Skeletal muscle cell (primary cell): ENCODE measurements around the gene DCTN4.

Experiments
- DNase-seq: peaks from one replicate; pipeline ENCODE4 v3.0.0-alpha.2; 2010; ENCODE audit warnings: low read depth
- H3K4me3 ChIP-seq: 2 replicates; pipeline ENCODE4 v1.5.1; 2011; ENCODE audit warnings: low read depth, mild to moderate bottlenecking, control low read depth, low read length, moderate library complexity

The DCTN4 gene

GRCh38 chr5:150674341-150674821 lies 84.4 kb downstream of the DCTN4 start:
- no peak overlapping the region for H3K4me3 ChIP-seq
- DNase-seq, result no peak

GRCh38 chr5:150672884-150673275 lies 85.9 kb downstream of the DCTN4 start:
- no peak for DNase-seq
- peak overlapping the region; percentile 49 for H3K4me3 ChIP-seq

GRCh38 chr5:150672237-150672883 lies 86.5 kb downstream of the DCTN4 start:
- no peak for DNase-seq
- peak overlapping the region; percentile 49 for H3K4me3 ChIP-seq

GRCh38 chr5:150671509-150672236 lies 87.1 kb downstream of the DCTN4 start:
- H3K4me3 ChIP-seq, result peak overlapping the region; percentile 49
- DNase-seq, result no peak

GRCh38 chr5:150670948-150671310 lies 87.9 kb downstream of the DCTN4 start:
- H3K4me3 ChIP-seq, result no peak overlapping the region
- DNase-seq, result no peak

GRCh38 chr5:150670275-150670947 lies 88.4 kb downstream of the DCTN4 start:
- DNase-seq, result no peak
- H3K4me3 ChIP-seq, result no peak overlapping the region

GRCh38 chr5:150665044-150665443 lies 93.8 kb downstream of the DCTN4 start:
- no peak for DNase-seq
- no peak overlapping the region for H3K4me3 ChIP-seq

- no peak for DNase-seq
- no peak overlapping the region for H3K4me3 ChIP-seq
These were observed 94.9 kb downstream of the DCTN4 start for GRCh38 chr5:150663936-150664335.

GRCh38 chr5:150662731-150663516 lies 95.9 kb downstream of the DCTN4 start:
- DNase-seq, result no peak
- no peak overlapping the region for H3K4me3 ChIP-seq

GRCh38 chr5:150661821-150662596 lies 96.8 kb downstream of the DCTN4 start:
- H3K4me3 ChIP-seq, result no peak overlapping the region
- DNase-seq, result no peak

GRCh38 chr5:150661086-150661485 lies 97.7 kb downstream of the DCTN4 start, which contains the start of gene MYOZ3:
MYOZ3 (plus strand) TSS chr5:150661251; CDS start chr5:150662942, 1,691 bp downstream.
- no peak within 1 kb of the TSS for H3K4me3 ChIP-seq
- DNase-seq, result no peak

- H3K4me3 ChIP-seq, result no peak overlapping the region
- no peak for DNase-seq
These were observed 98.5 kb downstream of the DCTN4 start for GRCh38 chr5:150660108-150660831.

- no peak for DNase-seq
These were observed 99.3 kb downstream of the DCTN4 start for GRCh38 chr5:150659360-150660107.

GRCh38 chr5:150658699-150659265 lies 100.0 kb downstream of the DCTN4 start:
- DNase-seq, result no peak

More at GRCh38 chr5:150659360-150660107, 99.3 kb downstream of the DCTN4 start:
- no peak overlapping the region for H3K4me3 ChIP-seq

More at GRCh38 chr5:150658699-150659265, 100.0 kb downstream of the DCTN4 start:
- H3K4me3 ChIP-seq, result no peak overlapping the region
